NAMALWA (cell line): ENCODE measurements around the gene LRRK2.
"Not testable (repeated sequence)": the region's sequence is repeated elsewhere in the genome, so short reads cannot be mapped to it uniquely, and the experiment has no call there.

Experiments used
- DNase-seq: peaks from one replicate; pipeline ENCODE4 v3.0.0-alpha.2; 2015; ENCODE audit warnings: low spot score

Gene LRRK2

DNA sequence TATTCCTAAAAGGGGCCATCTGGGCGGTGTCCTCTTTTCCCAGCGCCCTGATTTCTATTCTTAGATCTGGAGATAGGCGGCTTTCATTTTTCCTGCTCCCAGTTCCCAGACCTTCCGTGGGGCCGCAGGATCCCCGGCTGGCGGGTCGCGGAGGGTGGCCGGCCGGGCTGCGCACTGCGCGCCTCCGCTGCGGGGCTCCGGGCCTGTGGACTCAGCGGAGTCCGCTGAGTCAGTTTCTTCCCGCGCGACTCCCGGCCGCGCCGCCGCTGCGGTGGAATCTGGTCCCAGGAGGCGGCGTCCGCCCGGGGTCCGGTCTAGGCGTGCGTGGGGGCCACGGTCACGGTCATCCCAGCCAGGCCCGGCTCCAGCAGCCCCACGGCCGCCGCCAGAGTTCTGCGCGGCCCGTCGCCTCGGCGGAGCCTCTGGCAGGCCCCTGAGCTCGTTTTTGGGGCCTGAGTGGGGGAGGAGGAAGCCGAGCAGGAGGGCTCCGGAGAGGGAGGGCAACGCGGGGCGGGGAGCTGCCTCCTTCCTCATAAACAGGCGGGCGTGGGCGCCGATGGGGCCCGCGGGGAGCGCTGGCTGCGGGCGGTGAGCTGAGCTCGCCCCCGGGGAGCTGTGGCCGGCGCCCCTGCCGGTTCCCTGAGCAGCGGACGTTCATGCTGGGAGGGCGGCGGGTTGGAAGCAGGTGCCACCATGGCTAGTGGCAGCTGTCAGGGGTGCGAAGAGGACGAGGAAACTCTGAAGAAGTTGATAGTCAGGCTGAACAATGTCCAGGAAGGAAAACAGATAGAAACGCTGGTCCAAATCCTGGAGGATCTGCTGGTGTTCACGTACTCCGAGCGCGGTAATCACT is at the start of gene LRRK2:
Gene LRRK2 (plus strand): TSS at position 559 of the 853 bp plus-strand sequence. CDS start 135 bp downstream, at position 694.
- peak; percentile 62 for DNase-seq

DNA sequence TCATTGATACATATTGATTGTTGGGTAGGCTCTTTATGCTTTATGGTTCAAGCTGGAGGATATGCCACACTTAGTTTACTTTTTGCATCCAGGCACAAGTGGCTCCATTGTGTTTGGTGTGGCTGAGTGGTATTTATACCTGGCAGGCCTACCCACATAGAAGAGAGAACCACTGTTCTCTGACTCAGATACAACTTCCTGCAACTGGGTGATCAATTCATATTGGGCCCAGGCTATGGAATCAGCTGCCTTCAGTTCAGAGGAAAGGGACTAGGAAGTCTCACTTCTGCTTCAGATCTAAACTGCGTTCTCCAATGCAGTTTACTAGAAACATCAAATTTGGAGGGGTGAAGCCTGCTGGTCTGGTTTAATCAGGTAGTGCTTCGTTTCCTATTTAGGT is 49.8 kb upstream of the LRRK2 start:
- DNase-seq: no peak

DNA sequence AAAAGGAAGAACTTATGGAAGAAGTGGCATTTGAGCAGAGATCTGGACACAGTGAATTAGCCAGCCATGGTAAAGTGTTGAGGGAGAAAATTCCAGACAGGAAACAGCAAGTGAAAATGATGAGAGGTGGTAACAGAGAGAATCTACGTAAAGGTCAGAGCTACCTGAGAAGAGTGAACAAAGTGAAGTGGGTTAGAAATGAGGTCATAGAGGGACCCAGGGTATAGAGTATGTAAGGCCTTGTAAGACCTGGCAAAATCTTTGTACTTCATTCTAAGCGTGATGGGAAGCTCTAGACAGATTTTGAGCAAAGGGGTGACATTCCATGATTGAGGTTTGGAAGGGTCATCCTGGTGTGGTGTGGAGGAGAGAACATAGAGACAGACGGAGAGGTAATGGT is 49.3 kb upstream of the LRRK2 start:
- no peak for DNase-seq

DNA sequence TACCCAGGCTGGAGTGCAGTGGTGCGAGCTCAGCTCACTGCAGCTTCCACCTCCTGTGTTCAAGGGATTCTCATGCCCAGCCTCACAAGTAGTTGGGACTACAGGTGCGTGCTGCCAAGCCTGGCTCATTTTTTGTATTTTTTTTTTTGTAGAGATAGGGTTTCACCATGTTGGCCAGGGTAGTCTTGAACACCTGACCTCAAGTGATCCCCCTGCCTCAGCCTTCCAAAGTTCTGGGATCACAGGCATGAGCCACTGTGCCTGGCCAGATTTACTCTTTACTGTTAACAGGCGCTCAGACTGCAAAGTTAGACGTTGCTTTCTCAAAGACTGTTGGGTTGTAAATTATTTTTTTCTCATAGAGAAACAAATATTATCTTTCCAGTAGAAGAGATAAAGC is 46.1 kb upstream of the LRRK2 start:
- no peak for DNase-seq

DNA sequence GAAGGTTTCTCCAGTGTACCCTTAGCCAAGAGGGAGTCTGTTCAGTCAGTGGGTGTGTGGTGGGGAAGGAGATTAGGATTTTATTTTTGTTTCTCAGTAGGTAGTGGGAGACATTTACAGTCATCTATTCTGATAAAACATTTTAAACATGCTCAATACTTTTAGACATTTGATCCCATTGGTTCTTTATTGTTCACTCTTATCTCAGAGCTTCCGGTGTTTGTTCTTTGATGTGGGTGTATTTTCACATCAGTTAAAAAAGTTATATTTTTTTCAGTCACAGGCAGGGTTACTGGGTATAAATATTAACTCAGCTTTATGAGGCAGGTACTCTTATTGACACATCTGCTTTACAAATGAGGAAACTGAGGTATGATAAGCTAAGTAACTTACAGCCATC is 43.3 kb upstream of the LRRK2 start:
- DNase-seq: no peak

DNA sequence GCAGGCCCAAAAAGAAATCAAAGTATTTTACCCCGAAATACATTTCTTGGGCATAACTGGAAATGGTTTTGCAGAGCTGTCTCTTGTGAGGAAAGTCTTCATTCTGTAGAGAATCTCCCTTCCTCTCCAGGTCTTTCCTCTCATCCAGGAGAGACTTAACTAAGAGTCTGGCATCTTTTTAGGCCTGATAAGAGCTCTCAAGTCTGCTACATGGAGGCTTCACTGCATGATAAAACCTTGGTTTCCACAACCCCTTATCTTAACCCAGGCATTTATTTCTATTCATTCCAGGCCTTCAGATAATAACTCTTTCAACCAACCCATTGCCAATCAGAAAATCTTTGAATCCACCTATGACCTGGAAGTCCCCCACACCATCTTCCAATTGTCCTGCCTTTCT is 41.1 kb upstream of the LRRK2 start:
- no peak for DNase-seq

DNA sequence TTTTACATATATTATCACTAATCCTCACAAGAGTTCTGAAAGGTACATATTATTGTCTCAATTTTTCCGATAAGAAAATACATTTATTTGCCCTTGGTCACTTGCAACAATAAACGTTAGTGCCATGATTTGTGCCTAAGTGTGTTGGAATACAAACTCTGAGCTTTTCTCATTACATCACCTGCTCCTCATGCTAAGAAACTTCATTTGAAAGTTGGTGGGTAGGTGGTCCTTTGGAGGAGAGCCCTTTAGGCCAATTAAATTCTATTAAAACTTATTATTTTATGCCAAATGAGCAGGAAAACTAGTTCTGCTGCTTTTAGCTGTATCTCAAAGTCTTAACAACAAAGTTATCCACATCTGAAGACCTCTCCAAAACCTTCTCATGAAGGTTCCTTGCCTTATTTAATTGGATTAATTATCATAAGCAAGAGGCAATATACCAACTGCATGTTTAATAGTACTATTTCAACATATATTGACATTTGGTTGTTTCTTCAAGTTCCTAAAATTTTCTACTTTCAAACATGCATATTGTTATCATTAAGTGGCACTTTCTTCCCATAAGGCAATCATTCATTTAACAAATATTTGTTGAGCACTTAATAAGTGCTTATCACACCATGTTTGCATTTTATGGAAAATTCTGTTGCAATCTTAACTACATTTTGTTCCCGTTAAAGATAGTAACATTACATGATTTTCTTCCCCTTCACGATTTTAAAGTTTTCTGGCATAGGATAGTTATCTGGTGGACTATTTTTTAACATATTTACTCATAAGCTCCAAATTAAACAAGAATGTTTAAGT is 40.1 kb upstream of the LRRK2 start:
- no peak for DNase-seq

DNA sequence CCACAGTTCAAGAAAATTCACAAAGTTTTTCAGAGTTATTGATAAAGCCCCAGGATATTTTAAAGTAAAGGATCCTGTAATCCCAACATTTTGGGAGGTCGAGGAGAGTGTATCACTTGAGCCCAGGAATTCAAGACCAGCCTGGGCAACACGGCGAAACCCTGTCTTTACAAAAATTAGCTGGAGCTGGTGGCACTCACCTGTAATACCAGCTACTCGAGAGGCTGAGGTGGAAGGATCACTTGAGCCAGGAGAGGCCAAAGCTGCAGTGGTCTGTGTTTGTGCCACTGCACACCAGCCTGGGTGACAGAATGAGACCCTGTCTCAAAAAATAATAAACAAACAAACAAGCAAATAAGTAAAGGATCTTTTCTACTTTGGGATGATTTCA is 39.5 kb upstream of the LRRK2 start:
- no peak for DNase-seq

DNA sequence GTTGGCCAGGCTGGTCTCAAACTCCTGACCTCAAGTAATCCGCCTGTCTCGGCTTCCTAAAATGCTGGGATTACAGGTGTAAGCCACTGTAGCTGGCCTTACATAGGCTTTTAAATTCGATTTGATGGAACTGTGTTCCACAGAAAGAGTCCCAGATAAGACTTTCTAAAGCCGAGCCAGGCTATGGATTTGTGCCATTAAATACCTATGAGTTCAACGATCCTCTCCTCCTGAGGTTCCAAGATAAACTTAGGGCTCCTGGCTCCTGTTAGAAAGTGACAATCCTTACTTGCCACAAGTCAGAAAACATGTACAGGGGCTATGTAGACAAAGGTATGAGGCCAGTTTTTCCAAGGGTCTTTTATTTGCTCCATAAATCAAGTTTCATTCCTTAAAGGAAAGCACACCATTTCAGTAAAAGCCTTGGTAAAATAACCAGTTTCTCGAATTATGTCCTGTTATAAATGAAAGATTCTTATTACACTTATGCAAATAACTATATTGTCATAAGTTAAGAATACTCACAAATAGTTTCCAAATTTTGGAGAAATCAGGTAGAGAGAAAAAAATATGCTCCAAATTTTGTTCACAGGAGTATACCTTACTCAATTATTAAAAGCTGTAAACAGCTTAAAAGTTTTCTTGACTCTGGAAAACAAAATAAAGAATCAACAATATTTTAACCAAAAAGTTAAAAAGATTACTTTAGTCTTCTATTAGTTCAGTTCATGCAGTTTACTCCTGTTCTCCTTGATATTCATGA is 36.1 kb upstream of the LRRK2 start:
- no peak for DNase-seq

DNA sequence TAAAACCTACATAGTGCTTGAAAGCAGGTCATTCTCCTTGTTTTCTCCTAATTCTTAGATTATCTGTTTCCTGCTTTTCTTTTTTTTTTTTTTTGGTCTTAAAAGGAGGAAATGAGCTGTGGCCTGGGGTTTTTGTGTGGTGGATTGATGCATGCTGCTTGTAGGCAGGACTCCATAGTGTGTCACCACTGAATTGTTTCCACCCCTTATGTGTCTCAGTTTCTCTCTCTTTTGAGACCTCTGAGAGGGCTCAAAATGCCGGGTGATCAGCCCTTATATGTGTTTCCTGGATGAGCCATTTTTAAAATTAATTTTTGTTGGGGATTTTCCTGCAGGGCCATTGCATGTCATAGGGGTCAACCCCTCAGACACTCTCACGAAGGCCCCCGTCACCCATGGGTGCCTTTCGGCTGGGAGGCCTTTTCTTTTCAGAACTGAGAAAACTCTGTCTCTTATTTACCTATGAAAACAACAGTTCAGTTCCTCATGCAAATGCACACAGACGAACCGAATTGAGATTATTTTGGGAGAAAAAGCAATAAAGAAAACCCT is 32.0 kb upstream of the LRRK2 start:
- DNase-seq: peak; percentile 19

DNA sequence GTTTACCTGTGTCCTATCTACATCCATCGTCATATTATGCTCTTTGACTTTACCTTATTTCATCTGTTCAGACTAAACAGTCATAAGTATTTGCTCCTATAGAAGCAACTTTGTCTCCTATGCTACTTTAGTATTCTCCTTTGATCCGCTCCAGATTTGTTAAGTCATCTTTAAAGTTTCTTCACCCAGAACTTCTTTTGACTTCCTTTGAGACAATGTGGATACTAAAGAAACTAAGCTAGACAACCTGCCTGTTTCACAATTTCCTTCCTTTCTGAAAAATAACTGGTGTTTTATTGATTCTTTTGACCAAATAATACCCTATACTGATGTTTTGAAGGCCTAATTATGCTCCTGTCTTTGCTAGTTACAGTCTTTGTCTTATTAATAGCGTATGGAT is 30.0 kb upstream of the LRRK2 start:
- no peak for DNase-seq

DNA sequence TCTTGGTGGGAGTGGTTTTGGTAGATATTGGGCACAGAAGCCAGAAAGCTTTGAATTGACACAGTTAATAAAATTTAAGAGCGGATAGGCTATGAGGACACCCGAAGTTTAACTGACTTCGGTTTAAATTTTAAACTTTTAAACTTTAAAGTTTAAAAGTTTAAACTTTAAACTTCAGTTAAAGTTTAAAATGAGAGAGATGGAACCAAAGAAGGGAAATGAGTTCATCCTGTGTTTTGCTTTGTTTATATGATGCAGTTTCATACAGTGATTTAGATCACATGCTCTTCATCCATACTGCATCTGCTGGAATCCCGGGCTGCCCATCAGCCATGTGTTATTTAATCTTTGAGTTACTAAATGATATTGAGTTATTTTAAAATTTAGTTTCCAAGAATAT is 27.2 kb upstream of the LRRK2 start:
- no peak for DNase-seq

DNA sequence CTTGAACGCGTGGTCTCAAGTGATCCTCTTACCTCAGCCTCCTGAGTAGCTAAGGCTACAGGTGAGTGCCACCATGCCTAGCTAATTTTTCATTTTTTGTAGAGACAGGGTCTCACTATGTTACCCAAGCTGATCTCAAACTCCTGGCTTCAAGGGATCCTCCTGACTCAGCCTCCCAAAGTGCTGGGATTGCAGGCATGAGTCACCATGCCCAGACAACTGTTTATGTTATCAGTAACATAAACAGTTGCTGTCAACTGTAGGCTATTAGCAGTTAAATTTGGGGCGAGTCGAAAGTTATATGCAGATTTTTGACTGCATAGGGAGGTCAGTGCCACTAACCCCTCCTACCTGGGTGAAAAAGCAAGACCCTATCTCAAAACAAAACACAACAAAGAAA is 26.2 kb upstream of the LRRK2 start:
- DNase-seq: no peak

DNA sequence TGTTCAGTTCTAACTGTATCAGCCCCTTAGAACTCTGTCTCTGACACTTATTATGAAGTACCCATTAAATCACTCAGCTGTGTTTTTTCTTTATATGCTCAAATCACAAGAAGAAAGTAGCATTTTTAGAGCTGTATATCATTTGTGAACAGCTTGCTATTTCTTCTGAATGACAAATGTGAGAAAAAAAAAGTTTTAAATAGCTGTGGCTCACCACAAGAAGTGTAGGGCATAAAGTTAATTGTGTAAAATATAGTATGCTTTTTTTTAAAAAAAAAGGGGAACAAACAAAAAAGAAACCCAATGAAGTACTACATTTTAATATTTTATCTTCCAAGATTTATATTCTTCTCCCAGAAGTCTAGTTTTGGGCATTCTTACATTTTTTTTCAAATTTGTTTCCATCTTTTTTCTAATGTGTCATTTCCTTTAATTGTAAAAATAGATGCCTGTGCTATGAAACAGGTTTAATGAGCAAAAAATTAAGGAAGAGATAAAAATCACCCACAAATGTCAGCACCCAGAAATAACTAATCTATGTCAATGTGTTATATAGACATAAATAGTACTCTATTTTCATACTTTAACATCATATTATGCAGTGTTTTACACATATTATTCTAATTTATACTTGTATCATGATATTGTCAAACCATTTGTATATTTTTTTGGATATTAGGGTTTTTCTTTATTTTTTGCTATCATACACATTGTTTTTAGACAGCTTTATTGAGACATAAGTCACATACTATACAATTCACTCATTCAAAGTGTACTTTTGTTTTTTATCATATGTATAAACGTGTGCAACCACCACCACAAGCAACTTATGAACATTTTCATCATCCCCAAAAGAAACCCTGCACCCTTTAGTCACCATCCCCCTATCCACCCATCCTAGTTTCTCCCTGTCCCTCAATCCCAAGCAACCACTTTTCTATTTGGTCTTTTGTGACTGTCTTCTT is 22.4 kb upstream of the LRRK2 start:
- DNase-seq: peak; percentile 18

DNA sequence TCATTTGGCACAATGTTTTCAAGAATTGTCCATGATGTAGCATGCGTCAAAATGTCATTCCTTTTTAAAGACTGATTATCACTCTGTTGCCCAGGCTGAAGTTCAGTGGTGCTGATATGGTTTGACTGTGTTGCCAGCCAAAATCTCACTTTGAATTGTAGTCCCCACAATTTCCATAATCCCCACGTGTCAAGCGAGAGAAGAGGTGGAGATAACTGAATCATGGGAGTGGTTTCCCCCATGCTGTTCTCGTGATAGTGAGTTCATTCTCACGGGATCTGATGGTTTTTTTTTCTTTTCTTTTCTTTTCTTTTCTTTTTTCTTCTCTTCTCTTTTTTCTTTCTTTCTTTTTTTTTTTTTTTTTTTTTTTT is 21.8 kb upstream of the LRRK2 start:
- no peak for DNase-seq

DNA sequence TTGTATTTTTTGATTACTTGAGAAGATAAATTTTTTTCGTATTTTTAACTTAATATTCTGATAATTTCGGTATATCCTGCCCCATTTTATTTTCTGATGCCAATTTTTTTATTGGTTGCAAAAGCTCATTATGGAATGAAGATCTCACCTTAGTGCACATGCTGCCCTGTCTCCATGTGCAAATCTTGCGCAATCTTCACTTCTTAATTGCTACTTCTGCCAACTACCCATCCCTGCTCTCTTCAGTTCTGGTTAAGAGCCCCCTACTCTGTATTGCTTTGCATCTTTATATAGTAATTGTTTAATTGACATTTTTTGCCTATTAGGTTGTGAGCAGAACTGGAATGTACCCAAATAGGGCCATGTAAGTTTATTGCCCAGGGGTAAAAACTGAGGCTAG is 20.5 kb upstream of the LRRK2 start:
- no peak for DNase-seq

DNA sequence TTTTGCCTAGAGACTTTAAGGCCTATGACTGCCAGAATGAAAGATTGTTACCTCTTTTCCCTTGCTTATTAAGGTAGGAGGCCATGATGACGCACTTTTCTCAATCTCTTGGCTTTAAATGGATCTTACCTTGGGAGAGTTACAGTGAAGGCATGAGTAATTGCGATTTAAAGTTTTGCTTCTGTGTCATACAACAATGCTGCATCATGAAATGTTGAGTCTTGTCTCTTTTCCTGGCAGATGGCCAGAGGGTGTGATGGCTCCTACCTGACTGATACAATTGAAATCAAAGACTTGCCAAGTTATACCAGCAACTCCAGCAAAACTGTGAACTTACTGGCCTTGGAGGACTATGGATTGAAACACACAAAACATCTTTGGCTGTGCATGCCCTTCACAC is 17.2 kb upstream of the LRRK2 start:
- DNase-seq: no peak

DNA sequence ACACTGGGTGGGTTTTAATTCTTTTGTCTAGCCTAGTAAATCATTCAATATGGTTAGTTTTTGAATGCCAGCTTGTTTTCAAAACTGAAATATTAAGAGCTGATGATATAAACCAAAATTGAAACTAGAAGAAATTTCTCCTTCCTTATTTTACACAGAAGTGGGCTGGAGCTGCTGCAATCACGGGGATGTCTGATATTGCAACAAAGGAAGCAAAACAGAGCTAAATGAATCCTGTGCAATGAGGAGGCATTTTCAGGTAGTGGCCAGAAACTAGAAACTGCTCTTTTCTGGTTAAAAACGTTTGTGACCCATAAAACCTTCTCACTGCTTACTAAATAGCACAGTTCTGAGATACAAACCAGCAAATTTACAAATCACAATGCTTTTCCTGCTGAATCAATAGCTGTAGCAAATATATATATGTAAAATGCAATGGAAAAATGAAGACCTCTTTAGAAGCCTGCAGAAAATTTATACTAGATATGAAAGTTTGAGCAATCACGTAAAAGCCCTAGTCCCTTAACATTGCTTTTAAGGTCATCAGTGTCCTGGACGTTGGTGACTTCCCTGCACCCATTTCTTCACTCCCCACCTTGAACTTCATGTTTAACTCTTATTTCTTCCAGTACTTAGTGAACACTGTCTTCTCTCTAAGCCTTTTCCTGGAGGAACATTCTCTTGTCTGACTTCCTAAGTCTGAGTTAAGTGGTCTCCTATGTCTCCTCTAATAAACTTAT is 15.9 kb upstream of the LRRK2 start:
- no peak for DNase-seq

DNA sequence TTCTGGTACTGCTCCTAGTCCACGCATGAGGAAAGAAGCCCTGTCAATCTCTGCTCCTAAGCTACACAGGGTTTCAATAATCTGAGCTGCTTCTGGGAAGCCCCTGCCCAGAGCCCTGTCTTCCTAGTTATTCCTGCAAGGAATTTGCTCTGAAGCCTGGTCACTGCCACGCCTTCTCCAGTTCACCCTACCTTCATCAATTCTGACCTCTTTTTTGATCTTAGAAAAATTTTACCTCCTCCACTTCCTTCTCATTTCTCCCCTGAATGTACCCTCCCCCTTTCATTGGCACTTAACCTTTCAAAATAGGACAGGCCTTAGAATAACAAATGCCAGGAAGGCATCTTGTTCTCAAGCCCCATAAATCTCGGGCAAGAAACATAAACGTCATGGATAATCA is 14.9 kb upstream of the LRRK2 start:
- DNase-seq: no peak

DNA sequence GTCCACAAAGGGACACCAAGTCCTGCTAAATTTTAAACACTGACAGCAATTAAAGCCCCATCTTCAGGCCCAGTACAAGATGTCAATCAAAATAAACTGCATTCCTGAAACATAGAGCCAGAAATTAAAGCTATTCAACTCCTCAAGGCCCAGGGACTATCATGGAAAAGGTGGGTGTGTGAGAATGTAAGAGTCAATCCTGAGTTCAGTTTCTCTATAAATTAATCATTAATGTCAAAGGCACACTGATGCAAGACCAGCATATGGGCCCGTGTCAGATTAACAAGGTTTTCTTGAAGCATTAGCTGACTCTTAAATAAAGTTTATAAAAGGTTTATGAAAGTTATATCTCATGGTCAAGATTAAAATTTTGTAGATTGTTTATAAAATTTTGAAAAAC is 13.6 kb upstream of the LRRK2 start:
- not testable (repeated sequence) for DNase-seq

DNA sequence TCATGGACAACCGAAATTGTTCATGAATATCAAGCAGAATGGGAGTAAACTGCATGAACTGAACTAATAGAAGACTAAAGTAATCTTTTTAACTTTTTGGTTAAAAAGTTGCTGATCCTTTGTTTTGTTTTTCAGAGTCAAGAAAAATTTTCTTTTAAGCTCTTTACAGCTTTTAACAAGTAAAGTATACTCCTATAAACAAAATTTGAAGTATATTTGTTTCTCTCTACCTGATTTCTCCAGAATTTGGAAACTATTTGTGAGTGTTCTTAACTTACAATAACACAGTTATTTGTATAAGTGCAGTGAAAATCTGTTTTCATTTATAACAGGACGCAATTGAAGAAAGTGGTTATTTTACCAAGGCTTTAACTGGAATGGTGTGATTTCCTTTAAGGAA is 12.2 kb upstream of the LRRK2 start:
- no peak for DNase-seq
